Type B pancreatic cell (in vitro differentiated cells): ENCODE results near the gene COL23A1. TPM values are rescaled to one million over a fixed set of nuclear protein-coding genes. Genes with fewer than 3 reads are reported as not detected.

ENCODE experiments used
- DNase-seq: peaks from one replicate; pipeline ENCODE4 v3.0.0; 2021; ENCODE audit warnings: mixed read lengths; ENCODE audit not compliant: unreplicated experiment; ENCODE audit errors: extremely low spot score
- H3K27ac Mint-ChIP-seq: 2 replicates; pipeline ENCODE4 v1.8.0; 2021; ENCODE audit warnings: mild to moderate bottlenecking, mixed read lengths
- H3K27me3 Mint-ChIP-seq: 2 replicates; pipeline ENCODE4 v1.8.0; 2021; ENCODE audit warnings: mixed read lengths
- H3K36me3 Mint-ChIP-seq: 2 replicates; pipeline ENCODE4 v1.8.0; 2021; ENCODE audit warnings: mixed read lengths
- H3K4me1 Mint-ChIP-seq: one replicate; pipeline ENCODE4 v1.8.0; 2021; ENCODE audit warnings: mixed read lengths; ENCODE audit not compliant: unreplicated experiment
- H3K4me3 Mint-ChIP-seq: 2 replicates; pipeline ENCODE4 v1.8.0; 2021; ENCODE audit warnings: mild to moderate bottlenecking, mixed read lengths
- H3K9me3 Mint-ChIP-seq: 2 replicates; pipeline ENCODE4 v1.8.0; 2021; ENCODE audit warnings: mixed read lengths
- CTCF ChIP-seq: fragments of 200-600 bp; sonication (generic); conservative IDR thresholded peaks from 2 replicates; pipeline ENCODE4 v1.5.0; 2021; ENCODE audit warnings: antibody characterized with exemption, mild to moderate bottlenecking
- total RNA-seq: library from RNA; stranded (reverse); gene quantifications from 2 replicates; pipeline ENCODE4 v1.2.1, GENCODE V29; 2021; ENCODE audit warnings: low replicate concordance

The COL23A1 gene
- total RNA-seq, 1 donor from 2014 or later, result 15.5 TPM

GRCh38 chr5:178238711-178239592 is 351.2 kb downstream of the COL23A1 start:
- Mint-ChIP-seq H3K9me3 (no peaks in the 10 kb centered on the region), H3K27ac (no peak overlapping the region)

GRCh38 chr5:178238313-178238635 is 351.9 kb downstream of the COL23A1 start:
- TF ChIP-seq CTCF, result no peak
- Mint-ChIP-seq H3K4me1 (peaks cover 10% of the 10 kb centered on the region), H3K27ac (no peak overlapping the region), H3K27me3 (peaks cover 3% of the 10 kb centered on the region), H3K4me3 (no peak overlapping the region), H3K36me3 (no peaks in the 10 kb centered on the region), H3K9me3 (no peaks in the 10 kb centered on the region)
- no peak for DNase-seq

More at GRCh38 chr5:178238711-178239592, 351.2 kb downstream of the COL23A1 start:
- no peak for TF ChIP-seq CTCF
- DNase-seq, result no peak
- Mint-ChIP-seq H3K4me1 (peaks cover 10% of the 10 kb centered on the region), H3K36me3 (no peaks in the 10 kb centered on the region), H3K27me3 (peaks cover 3% of the 10 kb centered on the region), H3K4me3 (no peak overlapping the region)

- no peak overlapping the region for H3K4me3 Mint-ChIP-seq
- H3K27me3 Mint-ChIP-seq, result peaks cover 3% of the 10 kb centered on the region
- no peaks in the 10 kb centered on the region for H3K9me3 Mint-ChIP-seq
- H3K27ac Mint-ChIP-seq, result no peak overlapping the region
- H3K4me1 Mint-ChIP-seq, result peaks cover 10% of the 10 kb centered on the region
- no peaks in the 10 kb centered on the region for H3K36me3 Mint-ChIP-seq
- DNase-seq, result no peak
- no peak for TF ChIP-seq CTCF
Measured at GRCh38 chr5:178237431-178238312, 352.5 kb downstream of the COL23A1 start.

GRCh38 chr5:178236679-178237078 is 353.5 kb downstream of the COL23A1 start:
- no peak for DNase-seq
- TF ChIP-seq CTCF, result no peak
- Mint-ChIP-seq H3K4me3 (no peak overlapping the region), H3K27ac (no peak overlapping the region), H3K4me1 (peaks cover 10% of the 10 kb centered on the region), H3K9me3 (no peaks in the 10 kb centered on the region), H3K27me3 (no peaks in the 10 kb centered on the region), H3K36me3 (no peaks in the 10 kb centered on the region)

GRCh38 chr5:178236126-178236525 is 354.1 kb downstream of the COL23A1 start:
- TF ChIP-seq CTCF, result no peak
- Mint-ChIP-seq H3K4me1 (peaks cover 14% of the 10 kb centered on the region), H3K4me3 (no peak overlapping the region), H3K27me3 (no peaks in the 10 kb centered on the region), H3K27ac (no peak overlapping the region), H3K36me3 (peaks cover 2% of the 10 kb centered on the region), H3K9me3 (no peaks in the 10 kb centered on the region)
- no peak for DNase-seq
